Skeletal muscle tissue (tissue), 4 donors: ENCODE results near the gene SNCAIP. TPM values are rescaled to one million over a fixed set of nuclear protein-coding genes. Genes with fewer than 3 reads are reported as not detected.

Experiments used
- H3K27ac ChIP-seq: one replicate; pipeline ENCODE4 v1.7.0; 2013; ENCODE audit warnings: mild to moderate bottlenecking, low read depth, low read length, inconsistent platforms
- H3K27me3 ChIP-seq, 3 donors: one replicate each; pipeline ENCODE4 v1.7.0; 2013; ENCODE audit warnings: low read length in 3 of 3; ENCODE audit not compliant: control insufficient read depth in 3 of 3, insufficient read depth in 3 of 3
- H3K36me3 ChIP-seq, 3 donors: one replicate each; pipeline ENCODE4 v1.7.0; 2013; ENCODE audit warnings: low read length in 3 of 3; ENCODE audit not compliant: control insufficient read depth in 3 of 3, insufficient read depth in 3 of 3
- H3K4me1 ChIP-seq, 3 donors: one replicate each; pipeline ENCODE4 v1.7.0; 2013; ENCODE audit warnings: low read length in 3 of 3, mild to moderate bottlenecking in 3 of 3; ENCODE audit not compliant: control insufficient read depth in 3 of 3, insufficient read depth in 3 of 3
- H3K4me3 ChIP-seq, 3 donors: one replicate each; pipeline ENCODE4 v1.7.0; 2013; ENCODE audit warnings: low read length in 3 of 3
- H3K9ac ChIP-seq, 3 donors: one replicate each; pipeline ENCODE4 v1.7.0; 2013; ENCODE audit warnings: low read length in 3 of 3, mild to moderate bottlenecking in 3 of 3, moderate library complexity in 2 of 3, low read depth in 1 of 3
- H3K9me3 ChIP-seq, 3 donors: one replicate each; pipeline ENCODE4 v1.7.0; 2013; ENCODE audit warnings: low read length in 3 of 3; ENCODE audit not compliant: control insufficient read depth in 3 of 3
- total RNA-seq: library from RNA; depleted of rRNA; stranded (reverse); fragments of >200 nt; gene quantifications from one replicate; pipeline ENCODE4 v1.2.3, GENCODE V29; 2014
- donor health status: Osteomylitis.

SNCAIP gene
- total RNA-seq, 1 donor from 2014 or later: 6.8 TPM

GRCh38 chr5:122454541-122454940 lies 142.5 kb downstream of the SNCAIP start:
- H3K4me1 ChIP-seq: no peaks in the 10 kb centered on the region
- no peak overlapping the region for H3K9ac ChIP-seq

DNA sequence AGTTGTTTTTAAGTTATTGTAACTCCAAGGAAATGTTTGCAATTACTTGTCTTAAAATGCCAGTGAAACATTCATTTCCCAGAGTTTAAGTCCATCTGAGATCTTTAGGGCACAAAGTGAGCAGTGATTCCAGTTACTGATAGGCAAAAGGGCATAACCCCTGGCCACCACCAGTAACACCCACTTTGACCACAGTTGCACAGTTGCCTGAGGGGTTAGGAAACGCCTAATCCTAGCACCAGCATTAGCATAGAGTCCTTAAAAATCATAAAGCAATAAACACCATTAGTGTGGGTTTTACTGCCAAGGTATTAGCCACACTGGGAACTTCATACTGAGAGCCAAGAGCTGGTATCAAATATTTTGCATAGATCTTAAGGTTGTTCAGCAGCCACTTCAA lies 143.9 kb downstream of the SNCAIP start:
- H3K9ac ChIP-seq: no peak overlapping the region

More at GRCh38 chr5:122454541-122454940, 142.5 kb downstream of the SNCAIP start:
- Histone ChIP-seq H3K9me3 (no peaks in the 10 kb centered on the region), H3K4me3 (no peak overlapping the region), H3K36me3 (peaks cover 0 to 4% (median 0%) of the 10 kb centered on the region in 3 donors), H3K27me3 (no peaks in the 10 kb centered on the region), H3K27ac (no peak overlapping the region)

DNA sequence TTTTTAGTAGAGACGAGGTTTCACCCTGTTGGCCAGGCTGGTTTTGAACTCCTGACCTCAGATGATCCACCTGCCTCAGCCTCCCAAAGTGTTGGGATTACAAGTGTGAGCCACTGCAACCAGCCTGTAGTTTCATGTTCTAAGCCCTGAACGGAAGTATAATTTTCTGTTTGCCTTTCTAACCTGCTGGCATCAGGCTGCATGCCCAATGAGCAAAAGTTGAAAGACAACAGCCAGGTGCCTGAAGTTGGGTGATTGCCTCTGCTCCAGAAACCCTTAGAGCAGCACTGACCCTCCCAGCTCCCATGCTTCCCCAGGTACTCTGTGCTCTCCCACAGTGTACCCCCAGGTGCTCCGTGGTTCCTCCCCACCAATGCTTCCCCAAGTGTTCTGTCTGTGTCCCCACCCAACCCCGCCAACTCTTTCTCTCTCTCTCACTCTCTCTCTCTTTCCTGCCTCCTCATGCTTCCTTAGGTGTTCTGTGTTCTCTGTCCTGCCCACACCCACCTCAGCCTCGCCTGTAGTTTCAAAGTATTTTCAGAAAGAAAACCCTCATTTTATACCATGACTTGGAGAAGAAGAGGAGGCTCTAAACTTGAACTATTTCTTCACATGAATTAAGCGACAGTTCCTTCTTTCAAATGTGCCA lies 145.3 kb downstream of the SNCAIP start:
- Histone ChIP-seq H3K27me3 (no peaks in the 10 kb centered on the region), H3K36me3 (no peaks in the 10 kb centered on the region), H3K4me1 (no peaks in the 10 kb centered on the region), H3K9me3 (no peaks in the 10 kb centered on the region), H3K9ac (no peak overlapping the region), H3K27ac (no peak overlapping the region), H3K4me3 (no peak overlapping the region)

More for the DNA sequence above, 143.9 kb downstream of the SNCAIP start:
- peaks cover 0 to 2% (median 0%) of the 10 kb centered on the region in 3 donors for H3K36me3 ChIP-seq
- no peaks in the 10 kb centered on the region for H3K9me3 ChIP-seq
- H3K27ac ChIP-seq: no peak overlapping the region
- H3K27me3 ChIP-seq: no peaks in the 10 kb centered on the region
- H3K4me3 ChIP-seq: no peak overlapping the region
- no peaks in the 10 kb centered on the region for H3K4me1 ChIP-seq

DNA sequence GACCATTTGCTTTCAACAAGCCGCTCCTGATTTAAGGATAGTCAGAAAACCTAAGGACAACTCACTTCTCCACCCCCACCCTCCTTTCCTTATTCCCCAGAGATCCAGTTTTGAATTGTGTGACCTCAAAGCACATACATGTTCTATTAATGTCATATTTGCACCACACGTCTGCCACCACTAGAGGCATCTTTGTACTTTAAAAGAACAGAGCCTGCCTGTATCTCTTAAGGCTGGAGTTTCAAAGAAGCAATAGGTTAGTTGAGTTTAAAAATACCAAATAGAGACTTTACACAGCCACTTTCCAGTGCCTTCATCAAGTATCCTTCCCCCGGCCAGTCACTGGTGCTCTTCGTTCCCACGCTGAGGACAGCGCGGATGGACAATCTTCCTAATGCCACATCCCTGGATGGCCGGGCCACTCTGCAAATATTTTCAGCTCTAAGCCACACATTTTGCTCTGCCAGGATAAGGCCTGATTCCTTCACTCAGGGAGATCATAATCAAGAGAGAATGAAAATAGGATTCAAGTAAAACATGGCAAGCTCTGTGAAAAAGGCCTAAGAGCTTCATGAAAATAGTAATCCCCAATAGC lies 146.3 kb downstream of the SNCAIP start:
- Histone ChIP-seq H3K9me3 (no peaks in the 10 kb centered on the region), H3K27me3 (no peaks in the 10 kb centered on the region), H3K4me3 (no peak overlapping the region), H3K36me3 (no peaks in the 10 kb centered on the region), H3K27ac (no peak overlapping the region), H3K9ac (no peak overlapping the region), H3K4me1 (no peaks in the 10 kb centered on the region)

DNA sequence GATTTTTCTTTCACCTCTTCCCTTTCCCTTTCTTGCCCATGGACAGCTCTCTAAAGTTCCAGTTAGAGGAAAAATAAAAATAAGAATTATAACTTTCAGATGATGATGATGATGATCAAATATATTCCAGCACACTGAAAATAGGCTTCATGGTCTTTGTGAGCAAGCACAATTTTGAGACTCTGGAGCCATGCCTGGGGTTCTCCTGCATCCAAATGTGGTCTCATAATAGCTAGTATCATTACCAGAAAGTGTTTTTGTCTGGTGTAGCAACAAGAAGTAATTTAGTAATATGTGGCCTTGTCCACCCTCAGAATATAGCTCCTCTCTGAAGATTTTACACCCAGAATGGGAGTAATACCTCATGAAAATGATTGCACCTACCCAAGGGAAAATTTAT lies 150.4 kb downstream of the SNCAIP start:
- H3K4me3 ChIP-seq: no peak overlapping the region

DNA sequence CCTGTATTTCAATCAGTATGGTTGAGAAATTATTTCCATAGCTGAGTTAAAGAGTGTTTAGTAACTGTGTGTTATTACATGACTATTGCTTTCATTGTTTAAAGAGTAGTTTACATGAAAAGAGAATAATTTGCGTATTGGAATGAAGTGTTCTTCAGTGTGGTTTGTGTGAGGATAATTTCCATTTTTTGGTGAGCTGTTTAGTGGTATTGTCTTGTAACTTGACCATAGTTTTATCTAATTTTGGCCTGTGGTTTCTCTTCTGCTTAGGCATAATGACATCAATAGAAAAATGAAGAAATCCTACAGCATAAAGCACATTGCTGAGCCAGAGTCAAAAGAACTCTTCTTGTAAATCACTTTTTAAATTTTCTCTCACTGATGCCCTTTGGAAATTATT lies 151.2 kb downstream of the SNCAIP start:
- Histone ChIP-seq H3K27me3 (no peaks in the 10 kb centered on the region), H3K9ac (no peak overlapping the region), H3K36me3 (no peaks in the 10 kb centered on the region), H3K27ac (no peak overlapping the region), H3K4me1 (no peaks in the 10 kb centered on the region), H3K9me3 (no peaks in the 10 kb centered on the region), H3K4me3 (no peak overlapping the region)

More for the DNA sequence above, 150.4 kb downstream of the SNCAIP start:
- H3K9me3 ChIP-seq: no peaks in the 10 kb centered on the region
- no peaks in the 10 kb centered on the region for H3K27me3 ChIP-seq
- no peak overlapping the region for H3K27ac ChIP-seq
- no peak overlapping the region for H3K9ac ChIP-seq
- no peaks in the 10 kb centered on the region for H3K4me1 ChIP-seq
- no peaks in the 10 kb centered on the region for H3K36me3 ChIP-seq

- Histone ChIP-seq H3K9me3 (no peaks in the 10 kb centered on the region), H3K27ac (no peak overlapping the region), H3K4me3 (no peak overlapping the region), H3K4me1 (no peaks in the 10 kb centered on the region), H3K36me3 (no peaks in the 10 kb centered on the region), H3K27me3 (no peaks in the 10 kb centered on the region), H3K9ac (no peak overlapping the region)
Observed at GRCh38 chr5:122464191-122464590, 152.2 kb downstream of the SNCAIP start.

DNA sequence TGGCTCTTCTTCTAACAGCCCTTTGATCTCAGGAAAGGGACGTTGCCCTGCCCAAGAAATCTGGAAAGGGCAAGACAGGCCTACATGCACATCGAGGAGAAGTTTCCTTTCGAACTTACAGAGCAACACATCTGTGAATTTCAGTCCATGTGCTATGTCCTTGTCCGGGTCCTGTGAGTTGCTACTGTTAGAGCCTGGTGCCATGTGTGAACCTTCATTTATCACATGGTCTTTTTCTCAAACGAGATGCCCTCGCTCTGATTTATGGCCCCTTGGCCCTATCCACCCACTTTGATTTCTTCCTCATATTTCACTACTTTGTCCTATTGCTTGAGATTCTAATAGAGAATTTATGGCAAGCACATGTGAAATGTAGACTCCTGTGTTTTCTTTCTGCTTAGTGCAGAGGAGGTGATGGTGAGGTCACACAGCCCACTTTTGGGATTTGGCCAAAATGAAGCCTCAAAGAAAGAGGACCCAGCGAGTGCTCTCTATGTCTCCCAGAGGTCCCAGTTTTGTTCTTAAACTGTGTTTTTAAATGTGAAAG lies 153.1 kb downstream of the SNCAIP start:
- H3K9ac ChIP-seq: no peak overlapping the region
- H3K36me3 ChIP-seq: no peaks in the 10 kb centered on the region
- H3K27ac ChIP-seq: no peak overlapping the region
- H3K27me3 ChIP-seq: no peaks in the 10 kb centered on the region
- H3K9me3 ChIP-seq: no peaks in the 10 kb centered on the region
- no peaks in the 10 kb centered on the region for H3K4me1 ChIP-seq
- H3K4me3 ChIP-seq: no peak overlapping the region

DNA sequence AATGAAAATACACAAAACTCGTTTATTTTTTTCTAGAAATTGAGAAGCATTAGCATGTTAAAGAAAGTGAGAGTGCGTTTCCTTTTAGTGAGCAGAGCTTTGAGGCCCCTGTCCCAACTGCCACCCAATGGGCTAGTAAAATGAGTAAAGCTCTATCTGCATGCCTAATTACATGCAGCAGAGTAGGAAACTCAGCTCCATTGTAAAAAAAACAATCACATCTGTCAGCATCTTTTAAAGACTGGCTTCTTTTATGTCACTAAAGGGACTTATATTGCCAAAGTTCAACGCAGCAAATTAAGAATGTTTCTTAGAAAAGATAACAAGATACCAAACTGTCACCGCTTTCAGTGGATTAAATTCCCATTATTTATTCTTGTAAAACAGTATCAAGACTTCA lies 154.0 kb downstream of the SNCAIP start:
- no peak overlapping the region for H3K27ac ChIP-seq
- no peaks in the 10 kb centered on the region for H3K36me3 ChIP-seq
- no peak overlapping the region for H3K4me3 ChIP-seq
- H3K27me3 ChIP-seq: no peaks in the 10 kb centered on the region
- no peaks in the 10 kb centered on the region for H3K4me1 ChIP-seq
- no peak overlapping the region for H3K9ac ChIP-seq
- no peaks in the 10 kb centered on the region for H3K9me3 ChIP-seq

DNA sequence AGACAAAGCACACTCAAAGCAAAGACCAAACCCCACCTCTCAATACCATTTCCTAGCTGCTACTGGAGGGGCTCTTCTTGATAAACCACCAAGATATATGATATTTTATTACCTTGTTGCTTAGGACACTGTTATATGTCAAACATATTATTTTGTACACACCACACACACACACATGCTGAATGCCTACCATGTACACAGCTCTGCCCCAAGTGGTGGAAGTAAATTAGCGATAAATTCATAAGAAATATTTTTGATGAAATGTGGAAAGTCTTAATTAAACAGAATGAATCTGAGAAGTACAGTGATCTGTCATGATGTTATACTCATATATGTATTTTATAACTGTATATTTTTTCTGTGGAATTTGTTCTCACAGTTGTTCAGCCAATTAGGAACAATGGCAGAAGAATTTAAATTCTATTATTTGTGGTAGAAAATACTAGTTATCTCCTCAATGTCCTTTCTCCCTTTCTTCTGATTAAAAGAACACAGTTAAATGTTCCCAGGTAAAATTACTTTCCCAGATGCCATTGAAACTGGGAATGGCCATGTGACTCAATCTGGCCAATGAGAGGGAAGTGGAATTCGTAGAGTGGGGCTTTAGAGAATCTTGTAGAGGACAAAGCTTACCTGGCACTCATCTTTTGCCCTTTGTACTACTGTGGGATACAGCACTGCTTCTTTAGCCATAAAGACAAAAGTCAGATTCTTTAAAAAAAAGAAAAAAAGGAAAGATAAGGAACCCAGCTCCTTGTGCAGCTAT lies 156.5 kb downstream of the SNCAIP start:
- Histone ChIP-seq H3K27me3 (no peaks in the 10 kb centered on the region), H3K9me3 (no peaks in the 10 kb centered on the region), H3K9ac (no peak overlapping the region), H3K27ac (no peak overlapping the region), H3K4me1 (no peaks in the 10 kb centered on the region), H3K36me3 (no peaks in the 10 kb centered on the region), H3K4me3 (no peak overlapping the region)
